ENCODE data around the gene NEDD4L. TPM values are rescaled to one million over a fixed set of nuclear protein-coding genes. Genes with fewer than 3 reads are reported as not detected.

Gene NEDD4L
- total RNA-seq, 1 donor from 2014 or later: 15.6 TPM

DNA sequence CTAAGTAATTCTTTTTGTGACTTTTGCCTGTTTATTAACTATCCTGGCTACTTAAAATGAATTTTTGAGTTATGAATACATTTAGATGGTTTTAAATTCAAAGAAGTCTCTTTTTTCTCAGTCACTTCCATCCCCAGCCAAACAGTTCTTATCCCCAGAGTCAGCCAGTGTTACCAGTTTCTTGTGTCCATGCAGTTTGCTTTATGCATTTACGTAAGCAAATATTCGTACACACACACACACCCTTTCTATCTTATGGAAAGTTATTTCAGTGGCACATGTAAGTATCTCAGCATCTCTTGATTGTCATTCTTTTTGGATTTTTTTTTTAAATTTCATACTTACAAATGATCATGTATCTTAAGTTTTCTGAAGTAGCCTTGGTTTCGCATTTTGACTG lies 113.2 kb downstream of the NEDD4L start:
- Histone ChIP-seq H3K9me3 (no peaks in the 10 kb centered on the region), H3K4me3 (no peak overlapping the region), H3K27ac (no peak overlapping the region), H3K36me3 (no peaks in the 10 kb centered on the region), H3K4me1 (no peaks in the 10 kb centered on the region), H3K27me3 (no peaks in the 10 kb centered on the region)
- DNase-seq (ENCODE audit: low spot score in 2 of 2): no peak
- TF ChIP-seq, protein P1, sequence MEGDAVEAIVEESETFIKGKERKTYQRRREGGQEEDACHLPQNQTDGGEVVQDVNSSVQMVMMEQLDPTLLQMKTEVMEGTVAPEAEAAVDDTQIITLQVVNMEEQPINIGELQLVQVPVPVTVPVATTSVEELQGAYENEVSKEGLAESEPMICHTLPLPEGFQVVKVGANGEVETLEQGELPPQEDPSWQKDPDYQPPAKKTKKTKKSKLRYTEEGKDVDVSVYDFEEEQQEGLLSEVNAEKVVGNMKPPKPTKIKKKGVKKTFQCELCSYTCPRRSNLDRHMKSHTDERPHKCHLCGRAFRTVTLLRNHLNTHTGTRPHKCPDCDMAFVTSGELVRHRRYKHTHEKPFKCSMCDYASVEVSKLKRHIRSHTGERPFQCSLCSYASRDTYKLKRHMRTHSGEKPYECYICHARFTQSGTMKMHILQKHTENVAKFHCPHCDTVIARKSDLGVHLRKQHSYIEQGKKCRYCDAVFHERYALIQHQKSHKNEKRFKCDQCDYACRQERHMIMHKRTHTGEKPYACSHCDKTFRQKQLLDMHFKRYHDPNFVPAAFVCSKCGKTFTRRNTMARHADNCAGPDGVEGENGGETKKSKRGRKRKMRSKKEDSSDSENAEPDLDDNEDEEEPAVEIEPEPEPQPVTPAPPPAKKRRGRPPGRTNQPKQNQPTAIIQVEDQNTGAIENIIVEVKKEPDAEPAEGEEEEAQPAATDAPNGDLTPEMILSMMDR (IDR thresholded peaks at IDR 0.05): no peak
- intact Hi-C loops (cut with DNase I): no loop called here

DNA sequence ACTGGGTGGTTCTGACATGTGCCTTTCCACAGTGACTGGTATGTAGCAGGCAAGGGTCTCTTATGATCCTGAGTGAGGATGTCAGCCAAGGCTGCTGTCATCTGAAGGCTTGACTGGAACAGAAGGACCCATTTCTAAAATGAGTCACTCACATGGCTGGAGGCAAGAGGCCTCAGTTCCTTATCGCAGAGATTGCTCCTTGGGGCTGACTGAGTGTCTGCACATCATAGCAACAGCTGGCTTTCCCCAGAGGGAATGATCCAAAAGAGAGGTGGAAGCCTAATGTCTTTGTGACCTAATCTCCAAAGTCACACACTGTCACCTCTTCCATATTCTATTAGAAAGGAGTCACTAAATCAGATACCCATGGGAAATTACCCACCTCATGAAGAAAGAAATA lies 114.0 kb downstream of the NEDD4L start:
- Histone ChIP-seq H3K4me1 (no peaks in the 10 kb centered on the region), H3K4me3 (no peak overlapping the region), H3K9me3 (no peaks in the 10 kb centered on the region), H3K27me3 (no peaks in the 10 kb centered on the region), H3K27ac (no peak overlapping the region), H3K36me3 (no peaks in the 10 kb centered on the region)
- no peak for DNase-seq (ENCODE audit: low spot score in 2 of 2)
- intact Hi-C loops (cut with DNase I): no loop called here
- TF ChIP-seq, protein P1 (IDR thresholded peaks at IDR 0.05): no peak

GRCh38 chr18:58158459-58158858 lies 114.4 kb downstream of the NEDD4L start:
- H3K4me3 ChIP-seq: no peak overlapping the region
- no peaks in the 10 kb centered on the region for H3K27me3 ChIP-seq
- no peak for DNase-seq (ENCODE audit: low spot score in 2 of 2)
- no peaks in the 10 kb centered on the region for H3K36me3 ChIP-seq
- TF ChIP-seq, protein P1 (IDR thresholded peaks at IDR 0.05): no peak
- no peaks in the 10 kb centered on the region for H3K9me3 ChIP-seq
- intact Hi-C loops (cut with DNase I): no loop called here
- no peak overlapping the region for H3K27ac ChIP-seq
- no peaks in the 10 kb centered on the region for H3K4me1 ChIP-seq

DNA sequence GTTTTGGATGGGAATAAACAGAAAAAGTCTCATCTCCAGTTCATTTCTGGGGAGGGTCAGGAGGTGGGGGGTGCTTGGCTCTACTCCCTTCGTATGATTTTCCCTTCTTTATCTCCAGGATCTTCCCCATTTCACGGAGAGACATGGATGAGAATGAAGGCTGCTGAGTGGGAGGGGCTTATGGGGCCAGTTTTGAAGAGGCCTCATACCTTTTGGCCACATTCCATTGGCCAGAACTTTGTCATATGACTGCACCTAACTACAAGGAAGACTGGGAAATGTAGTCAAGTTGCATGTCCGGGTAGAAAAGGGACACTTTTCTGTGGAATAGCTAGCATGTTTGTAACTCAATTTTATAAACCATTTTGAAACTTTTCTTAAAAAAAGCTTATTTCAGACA lies 117.6 kb downstream of the NEDD4L start:
- Histone ChIP-seq H3K36me3 (no peaks in the 10 kb centered on the region), H3K4me1 (no peaks in the 10 kb centered on the region), H3K27me3 (no peaks in the 10 kb centered on the region), H3K9me3 (no peaks in the 10 kb centered on the region), H3K4me3 (no peak overlapping the region), H3K27ac (no peak overlapping the region)
- intact Hi-C loops (cut with DNase I): no loop called here
- DNase-seq (ENCODE audit: low spot score in 2 of 2): no peak
- TF ChIP-seq, protein P1 (IDR thresholded peaks at IDR 0.05): no peak

DNA sequence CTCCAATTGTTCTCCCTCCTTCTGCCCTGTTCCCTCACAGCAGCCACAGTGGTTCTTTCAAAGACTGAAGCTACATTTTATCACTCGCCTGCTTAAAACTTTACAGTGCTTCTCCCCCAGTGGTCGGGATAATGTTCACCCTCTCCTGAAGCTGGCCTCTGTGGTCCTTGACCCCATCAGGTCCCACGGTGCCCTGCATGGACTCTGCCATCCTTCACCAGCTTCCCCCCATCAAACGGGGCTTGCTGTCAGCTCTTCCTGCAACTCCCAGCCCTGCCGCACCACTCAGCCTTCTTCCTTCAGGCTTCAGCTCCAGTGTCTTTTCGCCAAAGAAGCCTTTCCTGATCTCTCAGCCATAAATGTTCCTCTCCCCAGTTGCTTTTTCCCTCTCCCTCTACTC lies 118.1 kb downstream of the NEDD4L start:
- intact Hi-C loops (cut with DNase I): no loop called here
- H3K27ac ChIP-seq: no peak overlapping the region
- DNase-seq (ENCODE audit: low spot score in 2 of 2): no peak
- H3K4me3 ChIP-seq: no peak overlapping the region
- no peaks in the 10 kb centered on the region for H3K4me1 ChIP-seq
- no peaks in the 10 kb centered on the region for H3K27me3 ChIP-seq
- TF ChIP-seq, protein P1 (IDR thresholded peaks at IDR 0.05): no peak
- no peaks in the 10 kb centered on the region for H3K36me3 ChIP-seq
- no peaks in the 10 kb centered on the region for H3K9me3 ChIP-seq

- intact Hi-C loops (cut with DNase I): no loop called here
- Histone ChIP-seq H3K36me3 (no peaks in the 10 kb centered on the region), H3K4me1 (no peaks in the 10 kb centered on the region), H3K27me3 (no peaks in the 10 kb centered on the region), H3K27ac (no peak overlapping the region), H3K9me3 (no peaks in the 10 kb centered on the region), H3K4me3 (no peak overlapping the region)
- TF ChIP-seq, protein P1 (IDR thresholded peaks at IDR 0.05): no peak
- DNase-seq (ENCODE audit: low spot score in 2 of 2): no peak
These were observed 119.1 kb downstream of the NEDD4L start for GRCh38 chr18:58163004-58163590.

Data from ascending aorta (tissue), 2 donors.